DMS114 treated with DMSO at 0.1 percent for 48 hours (cell line): Measurements from ENCODE around the gene CPHXL2.

Experiments
- DNase-seq: peaks from one replicate; lab custom pipeline; 2025; ENCODE audit not compliant: unreplicated experiment; lab: John Stamatoyannopoulos, UW

The CPHXL2 gene

DNA sequence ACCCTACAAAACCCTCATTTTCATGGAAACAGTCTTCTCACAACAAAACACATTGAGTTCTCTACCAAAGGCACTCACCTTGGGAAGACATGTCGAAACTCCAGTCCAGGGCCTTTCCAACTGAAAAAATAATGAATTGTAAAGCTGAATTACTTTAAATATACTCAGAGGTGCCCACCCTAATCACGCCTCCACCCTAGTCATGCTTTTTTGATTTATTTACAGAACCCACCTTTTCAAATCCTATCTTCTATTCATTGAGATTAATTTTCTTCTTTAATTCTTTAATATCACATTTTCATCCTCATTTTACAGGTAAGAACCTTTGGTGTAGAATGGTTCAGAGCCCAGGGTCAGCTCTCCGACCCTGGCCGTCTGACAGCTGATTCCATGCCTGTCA lies at the start of gene CPHXL2:
CPHXL2 (minus strand) TSS at position 101 of the 400 bp plus-strand sequence; CDS start at position 91, 10 bp downstream.
- DNase-seq, result no peak

DNA sequence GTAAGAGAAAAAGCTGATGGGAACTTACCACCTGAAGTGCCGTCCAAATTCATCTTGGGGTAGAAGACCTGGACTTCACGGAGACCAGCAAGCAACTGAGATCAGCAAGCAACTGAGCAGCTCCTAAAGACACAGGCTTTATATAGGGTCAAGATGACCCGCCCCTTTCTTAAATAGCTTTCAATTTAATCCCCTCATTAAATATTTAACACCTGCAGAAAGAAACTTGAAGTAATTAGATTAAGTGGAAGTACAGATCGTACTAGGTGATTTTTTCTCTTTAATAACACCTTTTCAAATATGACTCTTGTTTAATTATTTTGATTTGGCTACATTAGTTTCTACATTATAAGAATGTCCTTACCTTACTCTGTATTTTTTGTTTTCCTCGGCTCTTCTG lies 49.6 kb upstream of the CPHXL2 start, which contains the start of gene CPHXL:
CPHXL (minus strand) TSS at position 101 of the 400 bp plus-strand sequence; CDS start at position 53, 48 bp downstream.
- DNase-seq, result no peak

DNA sequence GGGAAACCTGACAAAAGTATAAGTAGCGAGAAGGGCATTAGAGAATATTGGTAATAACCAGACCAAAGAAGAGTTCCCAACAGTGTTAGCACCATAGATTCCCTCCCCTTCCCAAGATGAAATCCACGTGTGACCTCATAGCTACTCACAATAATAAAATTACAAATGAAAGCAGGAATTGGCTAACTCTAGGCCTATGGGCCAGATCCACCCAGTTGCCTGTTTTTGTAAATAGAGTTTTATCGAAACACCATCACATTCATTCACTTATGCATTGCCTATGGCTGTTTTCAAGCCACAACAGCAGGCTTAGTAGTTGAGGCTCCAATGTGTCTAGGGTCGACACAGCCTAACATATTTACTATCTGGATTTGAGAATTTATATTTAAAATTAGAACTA lies 41.6 kb upstream of the CPHXL2 start:
- no peak for DNase-seq

DNA sequence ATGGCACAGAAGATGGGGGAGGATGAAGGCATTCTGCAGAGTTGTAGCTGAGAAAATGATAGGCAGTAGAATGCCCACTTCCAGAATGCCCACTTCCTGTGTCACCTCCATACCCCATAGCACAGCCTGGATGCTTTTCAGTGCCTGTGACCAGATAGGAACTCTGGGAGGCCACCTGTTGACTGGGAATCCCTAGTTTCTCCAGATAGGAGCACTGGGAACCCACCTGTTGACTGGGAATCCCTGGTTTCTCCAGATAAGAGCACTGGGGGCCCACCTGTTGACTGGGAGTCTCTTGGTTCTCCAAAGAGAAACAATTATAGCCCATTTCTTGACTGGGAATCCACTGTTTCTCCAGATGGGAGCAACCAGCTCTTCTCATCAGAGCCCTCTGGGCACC lies 37.9 kb upstream of the CPHXL2 start:
- no peak for DNase-seq

DNA sequence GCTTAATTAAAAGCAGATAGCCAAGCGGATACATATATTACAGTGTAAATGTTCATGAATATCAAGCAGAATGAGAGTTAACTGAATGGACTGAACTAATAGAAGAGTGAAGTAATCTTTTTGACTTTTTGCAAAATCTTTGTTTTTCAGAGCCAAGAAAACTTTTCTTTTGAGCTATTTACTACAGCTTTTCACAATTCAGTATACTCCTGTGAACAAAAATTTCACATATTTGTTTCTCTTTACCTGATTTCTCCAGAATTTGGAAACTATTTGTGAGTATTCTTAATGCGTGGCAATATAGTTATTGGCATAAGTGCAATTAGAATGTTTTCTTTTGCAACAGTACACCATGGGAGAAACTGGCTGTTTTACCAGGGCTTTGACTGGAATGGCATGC lies 33.5 kb upstream of the CPHXL2 start:
- no peak for DNase-seq

DNA sequence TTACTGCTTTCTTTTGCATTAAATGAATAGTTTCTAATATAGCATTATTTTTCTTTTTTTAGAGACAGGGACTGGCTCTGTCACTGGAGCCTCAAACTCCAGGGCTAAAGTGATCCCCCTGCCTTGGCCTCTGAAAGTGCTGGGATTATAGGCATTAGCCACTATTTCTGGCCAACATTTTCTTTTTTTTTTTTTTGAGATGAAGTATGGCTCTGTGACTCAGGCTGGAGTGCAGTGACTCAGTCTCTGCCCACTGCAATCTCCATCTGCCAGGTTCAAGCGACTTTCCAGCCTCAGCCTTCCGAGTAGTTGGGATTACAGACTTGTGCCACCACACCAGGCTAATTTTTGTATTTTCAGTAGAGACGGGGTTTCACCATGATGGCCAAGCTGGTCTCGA lies 26.5 kb upstream of the CPHXL2 start:
- no peak for DNase-seq

DNA sequence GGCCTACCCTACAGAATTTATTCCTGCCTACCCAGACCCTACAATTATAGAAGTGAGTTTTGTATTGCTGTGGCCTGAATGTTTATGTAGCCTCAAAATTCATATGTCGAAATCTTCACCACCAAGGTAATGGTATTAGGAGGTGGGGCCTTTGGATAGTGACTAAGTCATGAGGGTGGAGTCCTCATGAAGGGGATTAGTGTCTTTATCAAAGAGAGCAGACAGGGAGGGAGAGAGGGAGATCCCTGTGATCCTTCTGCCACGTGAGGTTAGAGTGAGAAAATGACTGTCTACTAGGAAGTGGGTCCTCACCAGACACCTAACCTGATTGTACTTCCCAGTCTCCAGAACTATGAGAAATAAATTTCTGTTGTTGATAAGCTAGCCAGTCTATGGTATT lies 25.4 kb upstream of the CPHXL2 start:
- no peak for DNase-seq

DNA sequence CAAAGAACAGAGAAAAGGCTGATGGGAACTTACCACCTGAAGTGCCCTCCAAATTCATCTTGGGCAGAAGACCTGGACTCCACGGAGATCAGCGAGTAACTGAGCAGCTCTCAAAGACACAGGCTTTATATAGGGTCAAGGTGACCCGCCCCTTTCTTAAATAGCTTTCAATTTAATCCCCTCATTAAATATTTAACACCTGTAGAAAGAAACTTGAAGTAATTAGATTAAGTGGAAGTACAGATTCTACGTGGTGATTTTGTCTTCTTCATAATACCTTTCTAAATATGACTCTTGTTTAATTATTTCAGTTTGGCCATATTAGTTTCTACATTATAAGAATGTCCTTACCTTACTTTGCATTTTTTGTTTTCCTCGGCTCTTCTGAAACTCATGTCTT lies 24.6 kb upstream of the CPHXL2 start, which contains the start of gene DUXB:
DUXB (minus strand) TSS at position 101 of the 400 bp plus-strand sequence; CDS start at position 58, 43 bp downstream.
- no peak for DNase-seq

DNA sequence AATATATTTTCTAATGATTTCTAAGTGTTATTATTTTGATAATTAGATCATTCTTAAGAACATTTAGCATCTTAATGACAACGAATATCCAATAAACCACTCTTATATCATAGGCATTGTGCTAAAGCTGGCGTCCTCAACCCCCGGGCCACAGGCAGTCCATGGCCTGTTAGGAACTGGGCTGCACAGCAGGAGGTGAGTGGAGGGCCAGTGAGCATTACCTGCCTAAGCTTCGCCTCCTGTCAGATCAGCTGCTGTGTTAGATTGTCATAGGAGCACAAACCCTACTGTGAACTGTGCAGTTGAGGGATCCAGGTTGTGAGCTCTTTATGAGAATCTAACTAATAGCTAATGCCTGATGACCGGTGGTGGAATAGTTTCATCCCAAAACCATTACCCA lies 20.8 kb upstream of the CPHXL2 start:
- no peak for DNase-seq

DNA sequence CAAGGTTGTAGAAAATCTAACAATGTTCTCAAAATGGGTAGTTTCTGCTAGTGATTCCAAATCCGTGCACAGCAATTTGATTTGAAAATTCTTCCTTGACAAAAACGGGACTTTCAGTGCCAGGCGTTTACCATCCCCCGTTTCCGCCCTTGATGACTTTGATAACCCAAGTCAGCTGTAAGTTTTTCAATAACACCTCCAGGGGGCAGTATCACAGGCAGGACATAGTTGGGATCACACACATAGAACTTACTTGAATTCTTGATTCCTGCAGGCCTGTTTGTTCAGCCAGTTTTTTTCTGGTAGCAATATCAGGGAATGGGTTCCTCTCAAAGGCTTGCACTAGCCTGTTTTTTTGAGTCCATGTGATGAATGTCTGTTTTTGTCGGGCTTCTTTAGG lies 18.9 kb upstream of the CPHXL2 start:
- no peak for DNase-seq

DNA sequence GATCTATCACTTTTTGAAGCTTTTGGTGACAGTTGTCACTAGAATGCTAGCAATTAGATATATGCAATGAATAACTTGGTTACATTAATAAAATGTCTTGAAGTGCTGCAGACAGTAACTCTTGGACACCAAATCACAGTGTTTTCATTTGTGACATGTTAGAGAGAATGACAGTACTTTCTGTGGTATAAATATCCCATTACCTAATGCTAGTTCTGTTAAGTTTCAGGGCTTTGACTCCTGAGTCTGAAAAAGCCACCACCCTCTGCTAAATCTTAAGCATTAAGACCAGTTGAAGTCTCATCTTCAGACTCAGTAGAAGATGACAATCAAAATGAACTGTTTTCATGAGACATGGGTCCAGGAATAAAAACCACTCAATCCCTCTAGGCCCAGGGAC lies 10.6 kb upstream of the CPHXL2 start:
- no peak for DNase-seq

DNA sequence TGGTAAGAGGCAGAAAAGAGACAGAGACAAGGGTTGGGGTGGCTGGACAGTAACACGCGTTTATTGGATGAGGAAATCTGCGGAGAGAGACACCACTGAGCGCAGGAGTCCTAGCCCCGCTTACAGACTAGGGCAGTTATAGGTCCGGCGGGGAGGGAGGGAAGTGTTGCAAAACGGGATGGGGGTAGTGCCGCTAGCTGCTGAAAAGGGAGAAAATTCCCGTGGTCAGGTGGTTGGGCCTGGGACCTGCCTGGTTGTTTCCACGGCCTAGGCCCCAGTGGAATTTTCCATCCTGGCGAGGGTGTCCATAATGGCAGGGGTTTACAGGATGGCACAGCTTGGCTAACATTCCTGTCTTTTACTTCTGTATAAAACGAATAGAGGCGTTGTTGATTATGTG lies 5.5 kb upstream of the CPHXL2 start:
- no peak for DNase-seq

DNA sequence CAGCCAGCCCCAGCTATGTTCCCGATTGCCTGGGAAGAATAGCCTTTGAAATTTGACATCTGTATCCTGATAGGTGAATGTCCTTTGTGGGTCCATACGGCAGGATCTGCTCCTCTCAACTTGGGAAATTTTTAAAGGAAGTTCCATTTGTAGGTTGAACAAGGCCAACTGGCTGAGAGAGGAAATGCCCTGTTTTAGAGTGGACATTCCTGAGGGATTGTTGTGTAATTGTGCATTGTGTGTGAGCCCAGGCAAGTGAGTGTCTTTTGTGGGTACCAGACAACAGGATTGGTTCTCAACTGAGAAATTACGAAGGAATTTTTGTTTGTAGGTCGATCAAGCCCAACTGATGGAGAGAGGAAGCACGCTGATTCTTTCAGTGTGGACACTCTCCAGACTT lies 2.6 kb upstream of the CPHXL2 start:
- DNase-seq, result no peak

DNA sequence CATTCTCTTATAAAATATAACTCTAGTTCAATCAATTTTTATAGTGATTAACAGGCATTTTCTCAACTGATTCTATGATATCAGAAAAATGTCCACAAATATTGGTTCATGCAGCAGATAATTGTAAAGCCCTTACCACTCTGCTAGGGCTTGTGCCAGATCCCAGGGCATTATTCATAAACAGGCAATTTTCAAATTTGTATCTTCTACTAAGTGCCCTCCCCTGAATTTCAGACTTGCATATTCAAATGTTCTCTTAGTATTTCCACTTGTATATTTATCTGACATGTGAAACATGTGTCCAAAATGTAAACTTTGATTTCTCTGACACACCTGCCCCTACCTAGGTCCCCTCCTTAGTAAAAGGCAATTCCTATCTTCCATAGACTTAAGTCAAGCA lies 9.3 kb downstream of the CPHXL2 start:
- DNase-seq, result no peak

DNA sequence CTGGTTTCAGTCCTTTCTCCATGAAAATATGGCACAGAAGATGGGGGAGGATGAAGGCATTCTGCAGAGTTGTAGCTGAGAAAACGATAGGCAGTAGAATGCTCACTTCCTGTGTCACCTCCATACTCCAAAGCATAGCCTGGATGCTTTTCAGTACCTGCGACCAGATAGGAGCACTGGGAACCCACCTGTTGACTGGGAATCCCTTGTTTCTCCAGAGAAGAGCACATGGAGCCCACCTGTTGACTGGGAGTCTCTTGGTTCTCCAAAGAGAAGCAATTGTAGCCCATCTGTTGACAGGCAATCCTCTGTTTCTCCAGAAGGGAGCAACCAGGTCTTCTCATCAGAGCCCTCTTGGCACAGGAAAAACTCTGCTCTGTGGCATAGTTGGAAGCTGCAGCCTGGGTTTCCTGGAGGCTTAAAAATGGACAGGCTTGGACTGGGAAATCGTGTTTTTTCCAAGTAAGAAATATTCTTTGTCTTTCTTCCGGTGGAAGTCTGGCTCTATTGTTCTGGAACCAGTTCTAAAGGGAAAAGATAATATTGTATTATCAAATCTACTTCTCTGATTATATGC lies 16.0 kb downstream of the CPHXL2 start:
- no peak for DNase-seq

DNA sequence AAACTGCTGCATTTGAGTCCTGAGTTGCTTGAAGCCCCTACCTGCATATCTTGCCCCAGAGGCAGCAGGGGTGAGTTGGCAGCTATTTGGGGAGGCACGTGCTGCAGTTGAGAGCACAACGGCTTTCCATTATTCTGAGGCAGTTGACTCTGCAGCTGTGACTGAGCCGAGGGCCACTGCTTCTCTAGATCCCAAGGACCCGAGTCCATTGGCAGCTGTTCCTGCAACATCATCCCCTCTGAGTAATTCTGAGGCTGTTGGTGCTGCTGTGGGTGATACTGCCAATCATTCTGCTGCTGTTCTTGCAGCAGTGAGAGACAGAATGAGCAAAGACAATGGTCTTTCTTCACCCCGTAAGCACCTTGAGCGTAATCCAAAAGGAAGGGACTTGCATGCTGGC lies 16.5 kb downstream of the CPHXL2 start:
- DNase-seq, result no peak

DNA sequence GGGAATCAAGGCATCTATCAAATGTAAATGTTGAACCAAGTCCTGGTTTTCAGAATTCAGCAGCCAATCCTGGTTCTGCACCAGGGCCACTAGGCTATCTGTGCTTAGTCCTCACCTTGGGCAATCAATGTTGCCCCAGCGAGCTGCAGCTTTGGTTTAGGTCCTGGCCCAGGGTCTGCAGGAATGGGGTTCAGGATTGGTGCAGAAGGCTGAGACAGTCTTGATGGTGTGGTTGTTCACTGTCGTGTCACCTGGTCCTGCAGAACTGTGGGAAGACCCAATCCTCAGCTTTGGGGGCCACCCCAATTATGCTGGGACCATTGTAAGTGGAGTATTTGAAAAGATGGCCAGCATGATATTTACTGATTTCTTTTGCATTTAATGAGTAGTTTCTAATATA lies 18.6 kb downstream of the CPHXL2 start:
- no peak for DNase-seq

DNA sequence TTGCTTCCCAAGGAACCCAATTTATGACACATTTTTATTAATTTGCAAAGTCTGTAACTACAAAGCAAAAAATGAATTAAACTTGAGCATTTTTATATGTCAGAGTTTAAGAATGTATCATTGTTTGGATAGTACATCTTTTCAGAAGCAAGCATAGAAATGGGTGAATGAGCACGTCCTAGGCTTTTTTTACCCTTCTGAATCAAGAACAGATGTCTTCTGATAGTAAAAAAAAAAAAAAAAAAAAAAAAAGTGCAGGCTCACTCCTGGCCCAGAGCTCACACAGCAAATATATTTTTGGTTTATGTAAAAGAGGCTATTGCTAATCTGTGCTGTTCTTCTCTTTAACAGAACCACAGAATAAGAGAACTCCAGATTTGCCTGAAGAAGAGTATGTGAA lies 22.9 kb downstream of the CPHXL2 start:
- no peak for DNase-seq

DNA sequence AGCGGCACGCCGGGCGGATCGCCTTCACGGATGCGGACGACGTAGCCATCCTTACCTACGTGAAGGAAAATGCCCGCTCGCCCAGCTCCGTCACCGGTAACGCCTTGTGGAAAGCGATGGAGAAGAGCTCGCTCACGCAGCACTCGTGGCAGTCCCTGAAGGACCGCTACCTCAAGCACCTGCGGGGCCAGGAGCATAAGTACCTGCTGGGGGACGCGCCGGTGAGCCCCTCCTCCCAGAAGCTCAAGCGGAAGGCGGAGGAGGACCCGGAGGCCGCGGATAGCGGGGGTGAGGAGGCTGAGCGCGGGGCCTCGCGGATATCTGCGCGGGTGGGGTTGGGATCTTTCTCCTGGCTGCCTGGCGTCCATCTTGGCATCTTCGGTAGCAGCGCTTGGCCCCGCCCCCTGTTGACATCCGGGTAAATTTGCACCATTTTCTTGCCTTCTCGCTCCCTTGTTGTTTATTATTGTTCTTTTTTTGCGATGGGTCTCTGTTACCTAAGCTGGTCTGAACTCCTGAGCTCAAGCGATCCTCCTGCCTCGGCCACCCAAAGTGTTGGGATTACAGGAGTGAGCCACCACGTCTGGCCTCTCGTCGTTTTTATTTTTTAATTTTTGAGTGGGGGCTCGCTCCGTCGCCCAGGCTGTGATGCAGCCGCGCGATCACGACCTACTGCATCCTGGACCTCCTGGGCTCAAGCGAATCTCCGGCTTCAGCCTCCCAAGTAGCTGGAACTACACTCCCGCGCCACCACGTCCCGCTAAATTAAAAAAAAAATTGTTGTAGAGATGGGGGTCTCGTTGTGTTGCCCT lies 28.3 kb downstream of the CPHXL2 start:
- DNase-seq, result peak; percentile 84

DNA sequence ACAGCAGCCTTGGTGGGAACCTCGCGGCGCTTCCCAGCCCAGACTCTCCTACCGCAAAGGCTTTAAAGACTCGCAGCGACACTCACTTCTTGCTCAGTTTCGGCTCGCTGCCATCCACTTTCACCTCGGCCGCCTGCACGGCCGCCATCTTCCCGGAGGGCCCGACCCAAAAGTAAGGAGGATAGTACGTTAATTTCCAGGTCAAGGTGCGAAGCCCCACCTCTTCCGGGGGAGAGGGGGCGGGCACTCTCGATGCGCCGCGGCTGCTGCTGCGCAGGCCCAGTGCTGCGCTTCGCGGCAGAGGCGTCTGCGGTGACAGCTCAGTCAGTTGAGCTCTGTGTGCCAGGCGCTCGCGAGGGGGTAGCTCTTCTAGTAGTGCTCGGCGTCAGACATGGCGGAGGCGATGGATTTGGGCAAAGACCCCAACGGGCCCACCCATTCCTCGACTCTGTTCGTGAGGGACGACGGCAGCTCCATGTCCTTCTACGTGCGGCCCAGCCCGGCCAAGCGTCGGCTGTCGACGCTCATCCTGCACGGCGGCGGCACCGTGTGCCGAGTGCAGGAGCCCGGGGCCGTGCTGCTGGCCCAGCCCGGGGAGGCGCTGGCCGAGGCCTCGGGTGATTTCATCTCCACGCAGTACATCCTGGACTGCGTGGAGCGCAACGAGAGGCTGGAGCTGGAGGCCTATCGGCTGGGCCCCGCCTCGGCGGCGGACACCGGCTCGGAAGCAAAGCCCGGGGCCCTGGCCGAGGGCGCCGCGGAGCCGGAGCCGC lies 29.1 kb downstream of the CPHXL2 start, which contains the start of the genes KARS1 and TERF2IP:
KARS1 (minus strand) TSS at position 174 of the 773 bp plus-strand sequence; CDS start at position 148, 26 bp downstream.
TERF2IP (plus strand) TSS at position 282 of the 773 bp plus-strand sequence; CDS start at position 392, 110 bp downstream.
- DNase-seq, result peak; percentile 90

DNA sequence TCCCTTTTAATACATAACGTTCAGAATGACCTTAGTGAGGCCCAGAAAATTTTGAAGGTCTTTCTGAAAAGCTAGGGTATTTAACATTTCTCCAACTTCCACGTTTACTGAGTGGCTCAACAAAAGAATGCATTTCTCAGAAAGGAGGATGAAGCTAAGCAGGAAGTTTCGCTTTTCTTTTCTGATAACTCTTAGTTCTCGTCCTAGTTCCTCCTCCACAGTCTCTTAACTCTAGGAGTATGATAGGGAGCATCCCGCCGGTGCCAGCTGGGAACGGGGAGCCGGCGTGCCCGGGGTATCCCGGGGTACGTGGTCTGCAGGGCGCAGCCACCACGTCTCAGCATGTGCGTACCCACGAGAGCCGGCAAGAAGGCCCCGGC lies 29.7 kb downstream of the CPHXL2 start:
- DNase-seq, result no peak
